Stimulated activated CD4-positive, alpha-beta T cell treated with anti-CD3 and anti-CD28 coated beads, Interleukin-12 subunit alpha, Interleukin-12 subunit beta, amount 100 ng/mL, for 48 hours (primary cell): Measurements from ENCODE around the gene DLGAP1.
"Not testable (repeated sequence)": the region's sequence is repeated elsewhere in the genome, so short reads cannot be mapped to it uniquely, and the experiment has no call there.

ENCODE experiments used
- DNase-seq, 3 donors: peaks; one replicate each; pipeline ENCODE4 v3.0.0-alpha.2; 2020; ENCODE audit warnings: low read depth in 2 of 3, low spot score in 1 of 3

Gene DLGAP1

GRCh38 chr18:3482258-3482657 is 972.8 kb downstream of the DLGAP1 start:
- DNase-seq, result no peak

GRCh38 chr18:3481696-3482210 is 973.4 kb downstream of the DLGAP1 start:
- peak in 1 of 3 donors; percentile 29 for DNase-seq

- DNase-seq, result no peak
These were observed 974.1 kb downstream of the DLGAP1 start for GRCh38 chr18:3480827-3481573.

DNA sequence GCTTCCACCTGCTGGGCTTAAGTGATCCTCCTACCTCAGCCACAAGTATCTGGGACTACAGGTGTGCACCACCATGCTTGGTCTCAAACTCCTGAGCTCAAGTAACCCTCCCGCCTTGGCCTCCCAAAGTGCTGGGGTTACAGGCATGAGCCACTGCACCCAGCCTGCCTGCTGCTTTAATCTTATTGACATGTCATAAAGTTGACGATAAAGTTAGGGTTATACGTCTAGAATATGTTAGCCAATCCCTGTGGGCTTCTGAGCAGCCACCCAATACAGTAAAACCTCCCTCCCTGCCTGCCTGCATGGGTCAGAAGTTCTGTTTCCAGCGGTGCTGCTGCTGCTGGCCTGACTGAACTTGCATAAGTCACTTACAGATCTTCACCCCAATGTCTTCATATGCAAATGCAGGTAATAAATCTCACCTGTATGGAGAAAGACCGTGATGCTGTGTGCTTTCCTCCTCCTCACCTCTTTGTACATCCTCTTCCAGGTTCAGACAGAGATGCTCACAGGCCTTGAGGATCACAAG is 975.1 kb downstream of the DLGAP1 start:
- DNase-seq, result no peak

DNA sequence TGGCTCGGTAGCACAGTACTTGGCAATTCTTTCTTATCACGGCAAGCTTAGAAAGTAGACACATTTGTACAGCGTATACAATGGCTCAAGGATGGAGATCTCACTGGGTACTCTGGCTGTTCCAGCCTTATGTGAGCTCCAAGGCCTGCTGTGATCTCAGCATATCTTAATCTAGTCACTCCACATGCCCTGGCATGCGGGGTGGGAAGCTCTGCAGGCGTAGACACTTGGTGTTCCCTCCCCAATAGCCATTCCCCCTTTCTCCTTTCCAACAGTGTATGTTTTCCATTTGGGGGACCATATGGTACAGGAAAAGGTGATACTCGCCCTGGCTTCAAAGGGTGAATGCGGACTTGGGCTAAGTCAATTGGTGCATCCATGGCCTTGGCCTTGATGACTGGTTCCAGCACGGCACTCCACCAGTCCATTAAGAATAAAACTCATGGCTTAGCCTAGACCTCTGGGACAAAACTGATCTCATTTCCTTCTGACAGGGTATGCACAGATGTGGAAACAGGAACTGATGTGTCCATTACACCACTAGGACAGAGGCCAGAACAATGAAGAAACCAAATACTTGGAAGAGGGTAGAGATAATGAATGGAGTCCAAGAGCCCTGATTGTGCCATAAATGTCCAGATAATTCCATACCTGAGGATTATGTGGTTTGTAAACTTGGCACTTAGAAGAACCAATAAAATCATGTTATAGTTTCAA is 976.7 kb downstream of the DLGAP1 start:
- no peak for DNase-seq

DNA sequence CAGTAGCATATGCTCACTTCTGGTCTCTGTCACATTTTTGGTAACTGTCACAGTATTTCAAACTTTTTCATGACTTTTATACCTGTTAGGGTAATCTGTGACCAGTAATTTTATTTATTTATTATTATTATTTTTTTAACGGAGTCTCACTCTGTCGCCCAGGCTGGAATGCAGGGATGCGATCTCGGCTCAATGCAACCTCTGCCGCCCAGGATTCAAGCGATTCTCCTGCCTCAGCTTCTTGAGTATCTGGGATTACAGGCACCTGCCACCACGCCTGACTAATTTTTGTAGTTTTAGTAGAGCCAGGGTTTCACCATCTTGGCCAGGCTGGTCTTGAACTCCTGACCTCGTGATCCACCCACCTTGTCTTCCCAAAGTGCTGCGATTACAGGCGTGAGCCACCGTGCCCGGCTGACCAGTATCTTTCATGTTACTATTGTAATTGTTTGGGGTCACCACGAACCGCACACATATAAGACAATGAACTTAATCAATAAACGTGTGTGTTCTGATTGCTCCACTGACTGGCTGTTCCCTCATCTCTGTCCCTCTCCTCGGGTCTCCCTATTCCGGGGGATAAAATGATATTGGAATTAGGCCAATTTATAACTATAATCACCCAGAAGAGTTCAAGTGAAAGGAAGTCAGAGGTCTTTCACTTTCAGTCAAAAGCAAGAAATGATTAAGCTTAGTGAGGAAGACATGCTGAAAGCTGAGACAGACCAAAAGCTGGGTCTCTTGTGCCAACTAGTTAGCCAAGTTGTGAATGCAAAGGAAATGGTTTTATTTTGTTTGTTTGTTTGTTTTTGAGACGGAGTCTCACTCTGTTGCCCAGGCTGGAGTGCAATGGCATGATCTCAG is 982.2 kb downstream of the DLGAP1 start:
- DNase-seq, result no peak

DNA sequence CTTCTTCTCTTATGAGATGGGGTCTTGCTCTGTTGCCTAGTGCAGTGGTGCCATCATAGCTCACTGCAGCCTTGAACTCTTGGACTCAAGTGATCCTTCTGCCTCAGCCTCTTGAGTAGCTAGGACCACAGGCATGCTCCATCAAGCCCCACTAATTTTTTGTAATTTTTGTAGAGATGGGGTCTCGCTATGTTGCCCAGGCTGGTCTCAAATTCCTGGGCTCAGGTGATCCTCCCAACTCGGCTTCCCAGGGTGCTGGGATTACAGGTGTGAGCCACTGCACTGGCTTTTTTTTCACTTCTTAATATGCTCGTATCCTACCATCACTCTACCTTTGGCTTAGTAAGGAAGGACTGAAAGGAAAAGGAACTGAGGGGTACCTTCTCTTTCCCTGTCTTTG is 983.0 kb downstream of the DLGAP1 start:
- not testable (repeated sequence) for DNase-seq

DNA sequence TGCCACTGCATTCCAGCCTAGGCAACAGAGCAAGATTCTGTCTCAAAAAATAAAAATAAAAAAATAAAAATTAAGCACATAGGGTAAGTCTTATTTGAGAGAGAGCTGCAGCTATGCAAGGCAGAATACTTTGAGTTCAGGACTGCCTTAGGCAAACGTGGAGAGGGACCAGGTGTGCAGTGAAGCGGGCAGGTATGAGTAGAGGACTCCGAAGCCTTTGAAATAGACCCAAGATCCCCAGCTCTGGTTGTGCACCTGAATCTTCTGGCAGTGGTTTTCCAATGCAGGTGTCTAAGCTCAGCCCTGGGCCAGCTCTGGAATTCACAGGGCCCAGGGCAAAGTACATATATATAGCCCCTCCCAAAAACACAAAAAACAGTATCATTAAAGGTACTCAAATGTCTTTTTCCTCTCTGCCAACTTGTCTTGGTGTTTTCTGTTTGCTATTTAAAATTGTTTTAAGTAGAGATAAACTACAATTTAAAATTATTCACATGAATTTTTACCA is 983.9 kb downstream of the DLGAP1 start:
- no peak for DNase-seq

- DNase-seq, result no peak
These were observed 986.3 kb downstream of the DLGAP1 start for GRCh38 chr18:3468833-3469232.

DNA sequence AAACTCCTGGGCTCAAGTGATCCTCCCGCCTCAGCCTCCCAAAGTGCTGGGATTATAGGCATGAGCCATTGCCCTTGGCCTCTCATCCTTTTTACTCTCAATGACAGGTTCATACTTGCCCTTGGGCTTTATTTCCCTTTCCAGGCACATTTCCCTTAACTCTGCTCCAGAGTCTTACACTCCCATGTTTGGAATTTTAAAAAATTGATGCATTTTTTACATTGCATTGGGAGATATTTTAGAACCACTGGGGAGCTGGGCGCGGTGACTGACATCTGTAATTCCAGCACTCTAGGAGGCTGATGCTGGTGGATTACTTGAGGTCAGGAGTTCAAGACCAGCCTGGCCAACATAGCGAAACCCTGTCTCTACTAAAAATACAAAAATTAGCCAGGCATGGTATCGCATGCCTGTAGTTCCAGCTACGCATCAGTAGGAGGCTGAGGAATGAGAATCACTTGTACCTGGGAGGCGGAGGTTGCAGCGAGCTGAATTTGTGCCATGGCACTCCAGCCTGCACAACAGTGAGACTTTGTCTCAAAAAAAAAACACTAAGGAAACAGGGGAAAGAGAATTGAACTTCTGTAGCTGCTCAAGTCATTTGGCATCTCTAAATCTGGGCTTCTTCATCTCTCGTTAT is 986.9 kb downstream of the DLGAP1 start:
- no peak for DNase-seq

DNA sequence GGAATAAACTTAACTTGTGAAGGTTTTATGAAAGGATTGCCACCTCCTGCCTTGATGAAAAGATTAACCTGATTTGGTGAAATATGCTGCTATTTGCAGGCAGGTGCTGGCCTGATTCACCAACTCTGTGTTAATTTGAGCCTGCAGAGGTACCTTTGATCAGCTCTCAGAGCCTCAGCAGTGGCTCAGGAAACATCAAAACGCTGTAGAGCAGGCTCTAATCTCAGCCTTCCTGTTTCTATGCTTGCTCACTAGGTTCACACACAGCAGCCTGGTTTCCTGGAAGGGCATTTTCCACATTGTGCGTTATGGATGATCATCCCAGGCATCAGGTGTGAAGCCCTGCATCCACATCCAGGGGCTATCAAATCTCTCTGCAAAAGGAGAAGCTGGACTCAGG is 988.2 kb downstream of the DLGAP1 start:
- no peak for DNase-seq

DNA sequence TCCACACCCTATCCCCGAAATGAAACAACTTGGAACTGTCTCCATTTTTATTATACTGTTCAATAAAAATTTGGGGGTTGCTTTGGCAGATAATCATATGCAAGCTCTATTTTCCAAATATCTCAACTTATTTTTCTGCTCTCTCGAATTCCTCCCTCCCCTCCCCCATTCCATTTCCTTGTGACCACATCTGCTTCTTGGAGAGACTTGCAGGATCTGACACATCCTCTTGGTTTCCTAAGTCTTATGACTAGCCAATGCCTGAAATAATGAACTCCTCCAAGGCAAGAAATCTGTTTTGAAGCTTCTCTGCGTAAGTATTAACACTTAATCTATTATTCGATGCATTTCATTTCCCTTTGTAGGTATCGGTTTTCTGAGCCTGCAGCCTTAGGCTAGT is 989.1 kb downstream of the DLGAP1 start:
- no peak for DNase-seq

DNA sequence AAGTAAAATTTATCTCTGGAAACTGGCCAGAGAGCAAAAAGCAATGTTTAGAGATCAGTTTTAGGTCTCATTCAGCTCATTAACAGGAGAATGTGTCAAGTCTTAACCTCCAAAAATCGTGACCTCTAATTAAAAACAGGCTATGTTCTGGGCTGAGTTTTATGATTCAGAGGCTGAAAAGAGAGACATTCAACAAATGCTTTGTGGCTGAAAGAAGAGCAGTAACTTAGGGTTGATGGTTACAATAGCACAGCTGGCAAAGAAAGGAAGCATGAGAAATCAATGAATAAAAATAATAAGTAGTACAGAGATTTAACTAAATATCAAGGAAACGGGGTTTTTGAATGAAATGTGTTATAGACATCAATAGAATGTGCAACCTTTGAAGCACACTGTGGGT is 992.1 kb downstream of the DLGAP1 start:
- DNase-seq, result no peak

- DNase-seq, result no peak
These were observed 993.4 kb downstream of the DLGAP1 start for GRCh38 chr18:3461704-3462103.

DNA sequence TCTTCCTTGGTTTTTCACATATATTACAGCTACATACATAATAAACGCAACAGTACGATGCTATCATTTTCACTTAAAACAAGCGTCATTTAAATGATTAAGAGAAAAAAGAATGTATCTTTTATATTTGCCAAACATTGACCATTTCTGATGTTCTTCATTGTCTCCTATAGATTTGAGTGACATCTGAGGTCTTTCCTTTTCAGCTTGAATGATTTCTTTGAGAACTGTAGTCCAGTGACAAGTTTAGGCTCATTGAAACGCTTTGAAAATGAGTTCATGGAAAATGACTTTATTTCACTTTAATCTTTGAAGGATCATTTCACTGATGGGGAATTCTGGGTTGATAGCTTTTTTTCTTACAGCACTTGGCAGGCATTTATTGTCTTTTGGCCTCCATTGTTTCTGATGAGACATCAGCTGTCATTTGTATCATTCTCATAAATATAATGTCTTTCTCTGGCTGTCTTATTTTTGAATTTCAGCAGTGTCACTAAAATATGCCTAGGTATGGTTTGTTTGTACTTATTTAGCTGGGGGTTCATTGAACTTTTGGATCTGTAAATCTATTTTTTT is 994.2 kb downstream of the DLGAP1 start:
- DNase-seq, result no peak

DNA sequence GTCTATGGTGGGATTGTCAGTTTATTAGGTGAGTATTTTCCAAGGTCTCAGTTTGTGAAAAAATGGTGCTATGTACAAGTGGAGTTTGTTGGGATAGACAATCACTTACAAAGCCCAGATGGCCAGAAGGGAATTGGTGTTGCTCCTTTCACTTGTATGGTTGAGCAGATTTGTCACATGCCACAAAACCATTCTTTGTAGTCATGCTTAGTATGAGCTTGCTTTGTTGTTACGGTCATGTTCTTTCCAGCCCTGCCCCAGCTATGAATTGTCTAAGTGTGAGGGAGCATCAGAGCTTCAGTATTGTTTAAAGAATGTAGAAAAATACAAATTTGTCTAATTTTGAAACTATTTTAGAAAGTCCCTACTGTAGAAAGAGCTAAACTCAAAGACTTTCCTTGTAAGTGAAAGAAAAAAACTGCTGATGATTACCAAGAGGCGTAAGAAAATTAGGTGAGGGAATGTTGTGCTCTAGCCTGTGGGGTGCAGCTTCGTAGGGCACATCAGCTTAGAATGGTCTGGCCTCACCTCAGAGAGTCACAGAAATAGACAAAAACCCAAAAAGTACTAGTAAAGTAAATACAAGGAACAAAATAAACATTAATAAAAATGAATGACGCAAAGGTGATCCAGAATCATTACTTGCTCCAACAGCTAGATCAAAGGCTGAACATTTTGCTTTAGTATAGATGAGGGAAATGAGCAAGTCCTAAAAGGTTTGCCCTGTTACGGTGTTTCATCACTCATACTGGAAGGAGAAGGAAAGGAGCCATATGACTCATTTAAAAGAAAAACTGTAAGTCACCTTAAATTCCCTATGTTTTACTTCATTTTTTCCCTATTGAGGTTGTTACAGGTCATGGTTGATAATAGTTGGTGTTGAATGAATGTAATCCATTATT is 995.9 kb downstream of the DLGAP1 start:
- DNase-seq, result peak in 1 of 3 donors; percentile 13

DNA sequence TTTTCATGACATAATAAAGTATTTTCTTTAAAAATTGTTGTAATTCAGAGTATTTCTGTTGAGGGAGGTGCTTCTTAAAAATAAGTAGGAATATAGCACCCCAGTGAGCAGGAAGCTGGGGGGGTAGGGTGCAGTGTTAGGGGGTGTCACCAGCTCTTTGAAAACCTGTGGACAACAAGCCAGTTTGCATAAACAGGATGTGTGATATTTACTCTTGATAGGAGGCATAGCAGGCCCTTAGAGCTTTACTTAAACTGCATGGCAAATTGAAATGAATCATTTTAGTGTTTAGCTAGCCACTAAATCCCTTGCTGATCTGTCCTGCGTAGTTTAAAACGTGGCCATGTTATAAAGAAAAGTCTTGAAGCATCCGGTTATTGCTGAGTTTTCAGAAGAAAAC is 996.7 kb downstream of the DLGAP1 start:
- no peak for DNase-seq

GRCh38 chr18:3457261-3457724 is 997.8 kb downstream of the DLGAP1 start:
- DNase-seq, result no peak

DNA sequence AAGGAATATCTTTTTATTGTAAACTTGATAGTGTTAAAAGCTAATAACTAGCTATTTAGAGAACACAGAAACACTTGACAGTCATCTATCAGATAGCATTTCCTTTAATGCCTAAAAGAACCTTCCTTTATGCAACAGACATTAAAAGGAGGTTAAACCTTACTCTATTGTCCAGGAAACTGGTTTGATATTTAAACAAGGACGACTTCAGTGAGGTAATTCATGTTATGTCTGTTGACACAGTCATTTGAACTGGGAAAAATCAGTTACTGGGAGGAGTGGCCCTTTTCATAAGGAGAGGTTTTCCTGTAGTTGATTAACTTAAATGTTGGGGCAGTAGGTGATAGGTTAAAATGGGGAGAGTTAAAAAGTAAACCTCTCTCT is 998.4 kb downstream of the DLGAP1 start:
- no peak for DNase-seq
